Left renal cortex interstitium (tissue), 4 donors: ENCODE results near the gene KAT2B. TPM values are rescaled to one million over a fixed set of nuclear protein-coding genes. Genes with fewer than 3 reads are reported as not detected.
"Not testable (repeated sequence)": the region's sequence is repeated elsewhere in the genome, so short reads cannot be mapped to it uniquely, and the experiment has no call there.

Source experiments
- DNase-seq, 4 donors: peaks; one replicate each; pipeline ENCODE4 v3.0.0-alpha.2; 2013; ENCODE audit warnings: low read depth in 4 of 4, low spot score in 2 of 4, missing footprints in 1 of 4
- polyA plus RNA-seq, 4 donors: library from polyadenylated mRNA; unstranded; fragments of 120-200 nt; gene quantifications; one replicate each; pipeline ENCODE4 v1.2.1, GENCODE V29; 2013; ENCODE audit not compliant: insufficient read length in 4 of 4

Gene KAT2B
- 10 to 100 TPM; 18.2 to 29.7 (median 27.2) TPM for polyA plus RNA-seq

- DNase-seq = peak in 2 of 4 donors; percentile 59 to 77
Measured at GRCh38 chr3:20039765-20040547, at the start of gene KAT2B. Gene KAT2B (plus strand): TSS chr3:20040446. CDS start chr3:20040478, 32 bp downstream.

- DNase-seq = no peak
Measured at GRCh38 chr3:19994796-19995195, 45.5 kb upstream of the KAT2B start.

- DNase-seq = no peak
Measured at GRCh38 chr3:19997502-19997901, 42.7 kb upstream of the KAT2B start.

- DNase-seq = no peak
Measured at GRCh38 chr3:20001932-20002331, 38.3 kb upstream of the KAT2B start.

GRCh38 chr3:20007960-20008359 is 32.3 kb upstream of the KAT2B start:
- no peak for DNase-seq

GRCh38 chr3:20008646-20009045 is 31.6 kb upstream of the KAT2B start:
- DNase-seq = no peak

GRCh38 chr3:20012164-20012563 is 28.1 kb upstream of the KAT2B start, which contains the start of gene PP2D1:
Gene PP2D1 (minus strand): TSS chr3:20012264. CDS start chr3:20012072, 192 bp downstream.
- DNase-seq = no peak

GRCh38 chr3:20013396-20013795 is 26.9 kb upstream of the KAT2B start:
- no peak for DNase-seq

- DNase-seq = no peak
Measured at GRCh38 chr3:20015525-20015924, 24.7 kb upstream of the KAT2B start.

GRCh38 chr3:20016076-20016475 is 24.2 kb upstream of the KAT2B start:
- not testable (repeated sequence) for DNase-seq

GRCh38 chr3:20022954-20023622 is 17.2 kb upstream of the KAT2B start:
- DNase-seq = no peak

- DNase-seq = no peak
Measured at GRCh38 chr3:20023623-20024405, 16.4 kb upstream of the KAT2B start.

GRCh38 chr3:20027136-20027535 is 13.1 kb upstream of the KAT2B start:
- DNase-seq = no peak

- DNase-seq = no peak
Measured at GRCh38 chr3:20028905-20029331, 11.3 kb upstream of the KAT2B start.

- not testable (repeated sequence) for DNase-seq
Measured at GRCh38 chr3:20031939-20032338, 8.3 kb upstream of the KAT2B start.

GRCh38 chr3:20035019-20035418 is 5.2 kb upstream of the KAT2B start:
- no peak for DNase-seq

- no peak for DNase-seq
Measured at GRCh38 chr3:20037255-20037996, 2.8 kb upstream of the KAT2B start.

- no peak for DNase-seq
Measured at GRCh38 chr3:20038699-20039465, 1.4 kb upstream of the KAT2B start.

GRCh38 chr3:20039466-20039764 is 831 bp upstream of the KAT2B start:
- DNase-seq = no peak
